ENCODE results near the gene MYO1D.

DNA sequence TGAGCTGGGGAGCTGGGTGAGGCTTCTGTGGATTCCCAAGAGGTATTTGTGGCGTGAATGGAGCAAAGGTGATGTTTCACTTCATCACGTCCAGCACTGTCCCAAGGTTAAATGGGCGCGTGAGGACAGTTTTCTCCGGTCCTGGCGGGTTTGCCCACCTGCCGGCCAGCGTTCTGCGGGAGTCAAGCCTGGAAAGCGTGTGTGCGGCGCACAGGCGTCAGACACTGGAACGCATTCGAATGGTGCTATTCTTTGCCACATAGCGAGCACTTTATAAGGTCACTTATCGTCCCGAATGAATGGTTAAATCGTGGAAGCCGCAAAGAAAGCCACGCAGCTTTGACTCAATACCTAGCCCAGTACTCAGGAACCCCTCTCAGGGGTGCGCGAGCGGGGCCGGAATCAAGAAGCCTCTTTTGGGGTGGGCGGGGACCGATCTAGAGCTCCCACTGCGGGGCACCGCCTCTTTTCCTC is 433.1 kb downstream of the MYO1D start:
- TF ChIP-seq, protein P1, sequence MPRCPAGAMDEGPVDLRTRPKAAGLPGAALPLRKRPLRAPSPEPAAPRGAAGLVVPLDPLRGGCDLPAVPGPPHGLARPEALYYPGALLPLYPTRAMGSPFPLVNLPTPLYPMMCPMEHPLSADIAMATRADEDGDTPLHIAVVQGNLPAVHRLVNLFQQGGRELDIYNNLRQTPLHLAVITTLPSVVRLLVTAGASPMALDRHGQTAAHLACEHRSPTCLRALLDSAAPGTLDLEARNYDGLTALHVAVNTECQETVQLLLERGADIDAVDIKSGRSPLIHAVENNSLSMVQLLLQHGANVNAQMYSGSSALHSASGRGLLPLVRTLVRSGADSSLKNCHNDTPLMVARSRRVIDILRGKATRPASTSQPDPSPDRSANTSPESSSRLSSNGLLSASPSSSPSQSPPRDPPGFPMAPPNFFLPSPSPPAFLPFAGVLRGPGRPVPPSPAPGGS (CRISPR knock-in tag; IDR thresholded peaks at IDR 0.05) = no peak
- no peak for TF ChIP-seq RFX1 (IDR thresholded peaks at IDR 0.05)
- no peak for TF ChIP-seq HNF4G (IDR thresholded peaks at IDR 0.05; ENCODE audit: borderline replicate concordance, low read depth, low read length)
- no peak for TF ChIP-seq HNF4G (CRISPR knock-in tag; IDR thresholded peaks at IDR 0.05; ENCODE audit: borderline replicate concordance, low read depth)
- TF ChIP-seq GABPA (IDR thresholded peaks at IDR 0.05; ENCODE audit: low read depth, low read length) = no peak
- no peak for TF ChIP-seq GABPA (CRISPR knock-in tag; IDR thresholded peaks at IDR 0.05; ENCODE audit: low read depth)

All from HepG2 (cell line).